Stimulated activated CD8-positive, alpha-beta memory T cell treated with anti-CD3 and anti-CD28 coated beads, Interleukin-4, amount 100 ng/mL, for 4 hours (primary cell): ENCODE measurements around the gene CKB.

Experiments
- DNase-seq, 2 donors: peaks; one replicate each; pipeline ENCODE4 v3.0.0-alpha.2; 2020; ENCODE audit warnings: low read depth in 2 of 2, low spot score in 1 of 2

The CKB gene

DNA sequence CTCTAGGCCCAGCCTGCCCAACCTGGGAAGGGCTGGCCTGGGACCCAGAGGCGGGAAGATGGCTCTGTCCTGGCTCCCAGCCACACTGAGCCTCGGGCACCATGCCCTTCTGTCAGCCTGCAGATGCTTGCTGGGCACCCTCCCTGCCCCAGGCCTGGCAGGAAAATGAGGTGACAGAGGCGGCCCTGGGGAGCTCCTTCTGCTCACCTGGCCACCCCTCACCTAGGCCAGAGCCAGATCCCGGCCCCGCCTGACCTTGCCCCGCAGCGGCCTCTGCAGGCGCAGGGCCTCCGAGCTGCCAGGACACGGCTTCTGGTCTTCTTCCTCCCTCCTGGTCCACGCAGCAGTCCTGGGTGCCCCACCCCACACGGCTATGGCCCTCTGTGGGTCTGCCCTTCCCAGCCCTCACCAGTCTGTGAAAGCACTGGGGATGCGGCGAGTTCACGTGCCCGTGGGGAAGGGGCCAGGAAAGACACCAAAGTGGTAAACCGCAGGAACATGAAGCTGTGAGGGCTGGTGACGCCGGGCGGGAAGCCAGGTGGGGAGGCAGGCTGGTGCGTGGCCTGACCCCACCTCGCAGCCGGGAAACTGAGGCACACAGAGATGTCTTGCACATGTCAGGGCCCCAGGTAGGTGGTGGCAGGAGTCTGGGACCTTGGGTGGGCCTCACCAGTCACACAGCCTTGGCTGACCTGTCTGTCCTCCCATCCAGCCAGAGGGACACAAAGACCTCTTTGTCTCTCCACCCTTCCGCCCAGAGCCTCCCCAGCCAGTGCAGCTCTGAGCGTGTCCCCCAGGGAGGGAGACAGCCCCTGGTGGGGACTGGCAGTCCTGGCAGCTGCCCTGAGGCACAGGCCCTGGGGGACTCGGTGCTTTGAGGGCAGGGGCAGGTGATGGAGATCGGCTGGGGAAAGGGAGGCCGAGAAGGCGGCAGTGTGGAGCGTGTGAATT lies 27.0 kb upstream of the CKB start:
- DNase-seq: no peak

DNA sequence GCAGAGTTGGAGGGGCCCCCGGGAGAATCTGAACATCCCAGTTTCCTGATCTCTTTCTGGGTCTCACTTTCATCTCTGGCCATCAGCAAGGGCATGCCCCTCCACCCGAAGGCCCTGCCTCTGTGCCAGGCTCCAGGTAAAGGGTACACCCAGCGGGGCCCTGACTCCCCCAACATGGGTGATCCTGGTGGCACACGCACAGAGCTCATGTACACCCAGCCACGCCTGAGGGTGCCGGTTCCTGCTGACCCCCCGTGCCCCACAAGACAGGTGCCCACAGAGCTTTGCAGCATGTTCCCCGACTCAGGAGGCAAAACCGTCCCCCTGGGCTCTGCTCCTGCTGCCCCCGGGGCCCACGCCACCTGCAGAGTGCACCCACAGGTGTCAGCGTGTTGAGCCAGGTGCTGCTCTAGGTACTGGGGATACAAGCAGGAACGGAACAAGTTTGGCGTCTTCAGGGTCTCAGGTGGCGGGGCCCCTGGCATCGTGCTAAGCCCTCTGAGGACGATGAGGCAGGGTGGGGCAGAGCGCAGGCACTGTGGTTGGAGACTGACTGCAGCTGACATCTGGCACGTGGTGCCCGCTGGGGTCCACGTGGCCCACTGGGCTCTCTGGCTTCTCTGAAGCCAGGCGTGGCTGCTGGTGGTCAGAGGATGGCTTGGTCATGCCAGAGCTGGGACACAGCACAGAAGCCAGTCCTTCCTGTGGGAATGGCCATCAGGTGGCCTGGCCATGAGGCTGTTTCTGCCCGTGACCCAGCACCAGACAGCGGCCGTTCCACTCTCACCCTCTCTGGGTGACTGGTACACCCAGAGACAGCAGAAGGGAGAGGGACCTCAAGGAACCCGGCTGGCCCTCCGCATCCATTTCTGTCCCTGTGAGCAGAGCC lies 26.1 kb upstream of the CKB start:
- DNase-seq: no peak

DNA sequence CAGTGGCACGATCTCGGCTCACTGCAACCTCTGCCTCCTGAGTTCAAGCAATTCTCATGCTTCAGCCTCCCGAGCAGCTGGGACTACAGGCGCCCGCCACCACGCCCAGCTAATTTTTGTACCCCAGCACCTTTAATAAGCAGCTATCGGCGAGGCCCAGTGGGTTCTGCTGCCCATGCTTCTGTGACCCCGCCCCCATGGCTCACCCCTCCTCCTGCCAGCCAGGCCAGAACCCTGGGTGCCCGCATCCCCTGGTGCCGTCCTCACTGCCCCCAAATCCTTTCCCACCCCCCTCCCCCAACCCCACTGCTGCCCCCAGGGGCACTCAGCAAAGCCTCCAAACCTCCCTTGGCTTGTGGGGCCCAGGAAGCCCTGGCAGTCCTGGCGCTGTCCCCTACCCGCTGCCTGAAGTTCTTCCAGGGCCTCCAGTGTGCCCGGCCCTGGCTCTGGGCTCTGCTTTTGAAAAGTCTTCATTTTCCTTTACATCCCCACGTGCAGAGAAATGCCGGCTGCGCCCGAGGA lies 25.4 kb upstream of the CKB start:
- no peak for DNase-seq

DNA sequence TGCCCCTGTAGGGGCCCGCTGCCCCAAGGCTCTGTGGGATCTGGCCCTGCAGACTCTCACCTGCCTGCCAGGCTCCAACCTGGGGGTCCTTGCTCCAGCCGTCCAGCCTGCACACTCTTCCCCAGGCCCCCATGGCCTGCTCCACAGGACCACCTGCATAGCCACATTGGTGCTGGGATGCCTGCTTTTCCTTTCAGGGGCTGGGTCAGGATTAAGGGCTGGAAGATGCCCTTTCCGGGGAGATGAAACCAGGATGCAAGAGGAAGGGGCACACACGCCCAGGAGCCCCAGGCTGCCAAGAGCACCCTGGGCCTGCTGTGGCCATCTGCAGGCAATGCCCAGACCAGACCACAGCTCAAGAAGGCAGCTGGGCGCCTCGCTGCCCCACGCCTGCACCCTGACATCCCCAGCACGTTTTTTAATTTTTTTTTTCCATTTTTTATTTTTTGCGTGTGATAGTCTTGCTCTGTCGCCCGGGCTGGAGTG lies 24.9 kb upstream of the CKB start:
- DNase-seq: no peak

DNA sequence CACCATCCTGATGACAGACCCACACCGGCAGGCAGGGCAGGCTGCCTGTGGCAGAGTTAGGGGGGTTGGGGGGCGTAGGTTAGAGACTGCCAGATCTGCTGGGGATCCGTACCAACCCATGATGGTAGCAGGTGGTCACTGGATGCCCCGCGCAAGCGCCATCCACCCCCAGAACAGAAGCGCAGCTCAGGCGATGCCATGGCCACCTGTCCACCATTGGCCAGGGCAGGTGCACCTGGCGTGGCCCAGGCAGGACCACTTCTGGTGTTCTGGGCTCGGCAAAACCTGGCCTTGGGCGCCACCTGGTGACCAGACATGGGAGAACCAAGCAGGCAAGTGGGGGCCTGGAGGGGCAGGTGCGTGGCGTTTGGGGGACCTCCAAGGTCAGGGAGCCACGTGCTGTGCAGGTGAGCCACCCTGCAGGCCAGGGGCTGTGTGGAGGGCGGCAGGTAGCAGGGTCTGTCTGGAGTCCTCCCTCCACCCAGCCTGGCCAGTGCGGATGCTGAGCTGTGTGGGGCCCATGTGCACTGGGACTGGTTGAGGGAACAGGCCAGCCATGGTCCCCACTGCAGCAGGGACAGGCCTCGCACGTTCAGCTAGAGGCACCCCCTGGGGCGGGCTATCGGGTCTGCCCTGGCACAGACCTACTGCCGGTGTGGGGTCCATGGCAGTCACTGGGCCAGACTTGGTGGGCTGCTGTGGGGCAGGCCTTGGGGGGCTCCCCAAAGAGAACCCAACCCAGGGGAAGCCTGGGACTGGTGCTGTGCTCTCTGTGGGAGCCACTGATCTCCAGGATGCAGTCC lies 24.2 kb upstream of the CKB start:
- DNase-seq: peak; percentile 40 to 59

DNA sequence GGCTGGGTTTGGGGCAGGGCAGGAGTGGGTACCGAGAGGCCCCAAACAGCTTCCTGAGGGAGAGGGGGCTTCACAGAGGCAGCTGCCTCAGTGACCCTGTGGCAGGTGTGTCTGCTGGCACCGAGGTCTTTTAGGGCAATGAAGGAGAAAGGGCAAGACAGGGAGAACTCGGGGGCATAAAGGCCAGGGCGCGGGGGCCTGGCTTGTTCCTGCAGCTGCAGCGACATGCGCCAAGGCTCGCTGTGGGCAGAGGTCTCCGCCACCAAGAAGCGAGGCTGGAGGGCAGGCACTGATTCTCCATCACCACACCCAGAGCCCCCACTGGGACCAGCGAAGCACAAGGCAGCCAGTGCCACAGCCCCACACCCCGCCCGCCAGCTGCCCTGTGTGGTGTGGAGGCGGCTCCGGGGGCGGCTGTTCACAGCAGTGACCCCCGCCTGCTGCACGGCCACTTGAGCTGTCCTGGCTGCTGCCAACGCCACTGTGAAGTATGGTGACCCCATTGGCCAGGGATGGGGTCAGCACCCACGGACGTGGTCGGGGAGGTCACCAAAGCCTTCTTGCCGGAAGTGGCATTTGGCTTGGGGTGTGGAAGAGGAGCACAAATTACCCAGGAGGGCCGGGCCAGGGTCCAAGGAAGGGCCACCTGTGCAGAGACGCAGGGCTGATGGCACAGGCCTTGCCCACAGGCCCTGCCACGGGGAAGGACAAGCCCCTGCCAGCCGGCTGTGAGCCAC lies 23.5 kb upstream of the CKB start:
- DNase-seq: no peak

DNA sequence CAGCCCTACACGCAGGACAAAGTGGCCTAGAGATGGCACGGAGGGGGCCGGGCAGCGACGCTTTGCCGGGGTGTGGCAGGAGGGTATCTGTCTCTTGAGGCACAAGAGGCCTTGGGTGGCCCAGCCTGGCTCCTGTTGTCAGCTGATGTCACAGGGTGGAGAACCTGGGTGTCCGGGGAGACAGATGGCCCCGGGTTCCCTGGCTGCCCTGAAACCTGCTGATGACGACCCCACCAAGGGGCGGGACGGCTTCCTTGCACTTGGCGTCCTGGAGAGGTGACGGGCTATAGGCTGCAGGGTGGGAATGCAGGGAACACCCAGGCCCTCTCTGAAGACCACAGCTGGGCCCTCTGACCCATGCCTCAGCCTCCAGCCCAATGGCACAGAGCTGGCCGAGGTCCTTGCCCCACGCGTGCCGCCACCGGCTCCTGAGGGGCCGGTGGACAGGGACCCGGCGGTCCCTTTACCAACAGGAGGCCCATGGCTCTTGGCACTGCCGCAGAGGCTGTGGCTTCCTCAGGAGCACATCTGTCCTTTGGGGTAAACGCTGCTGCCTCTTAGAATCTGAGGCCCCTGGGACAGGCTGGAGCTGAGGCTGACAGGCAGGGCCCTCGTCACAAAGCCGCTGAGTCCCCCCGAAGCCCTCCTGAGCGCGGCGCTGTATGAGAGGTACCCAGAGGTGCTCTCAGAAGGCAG lies 22.7 kb upstream of the CKB start:
- DNase-seq: no peak

DNA sequence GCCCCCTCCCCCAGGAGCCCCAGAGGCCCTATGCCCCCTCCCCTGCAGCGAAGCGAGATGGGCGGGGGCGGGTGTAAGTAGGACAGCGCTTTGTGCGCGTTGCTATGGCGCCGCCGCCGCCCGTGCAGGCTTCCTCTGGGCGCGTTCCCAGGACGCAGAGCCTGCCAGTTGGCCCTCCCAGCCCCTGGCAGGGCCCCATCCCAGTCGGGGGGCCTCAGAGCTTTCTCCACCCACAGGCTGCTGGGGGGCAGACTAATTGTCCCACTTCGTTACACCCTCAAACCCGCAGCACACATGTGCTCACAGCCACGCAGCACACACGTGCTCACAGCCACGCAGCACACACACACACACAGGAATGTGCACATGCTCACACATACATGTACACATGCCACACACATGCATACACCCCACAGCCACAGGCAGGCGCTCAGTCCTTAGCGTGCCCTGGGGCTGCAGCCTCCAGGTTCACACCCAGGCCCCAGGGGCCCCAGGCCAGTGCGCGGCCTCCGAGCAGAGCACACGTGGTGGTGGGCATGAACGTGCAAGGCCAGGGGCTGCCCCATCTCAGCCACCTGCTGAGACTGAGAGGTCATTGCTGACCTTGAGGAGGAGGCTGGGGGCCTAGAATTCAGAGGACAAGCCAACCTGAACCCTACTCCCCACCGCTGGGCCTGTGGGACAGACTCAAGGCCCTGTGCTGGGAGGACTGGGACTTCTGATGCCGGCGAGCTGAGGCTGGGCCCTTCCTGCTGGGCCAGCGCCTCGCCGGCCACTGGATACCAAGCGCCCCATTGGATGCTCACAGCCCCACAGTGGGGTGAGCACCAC lies 22.0 kb upstream of the CKB start:
- DNase-seq: no peak

DNA sequence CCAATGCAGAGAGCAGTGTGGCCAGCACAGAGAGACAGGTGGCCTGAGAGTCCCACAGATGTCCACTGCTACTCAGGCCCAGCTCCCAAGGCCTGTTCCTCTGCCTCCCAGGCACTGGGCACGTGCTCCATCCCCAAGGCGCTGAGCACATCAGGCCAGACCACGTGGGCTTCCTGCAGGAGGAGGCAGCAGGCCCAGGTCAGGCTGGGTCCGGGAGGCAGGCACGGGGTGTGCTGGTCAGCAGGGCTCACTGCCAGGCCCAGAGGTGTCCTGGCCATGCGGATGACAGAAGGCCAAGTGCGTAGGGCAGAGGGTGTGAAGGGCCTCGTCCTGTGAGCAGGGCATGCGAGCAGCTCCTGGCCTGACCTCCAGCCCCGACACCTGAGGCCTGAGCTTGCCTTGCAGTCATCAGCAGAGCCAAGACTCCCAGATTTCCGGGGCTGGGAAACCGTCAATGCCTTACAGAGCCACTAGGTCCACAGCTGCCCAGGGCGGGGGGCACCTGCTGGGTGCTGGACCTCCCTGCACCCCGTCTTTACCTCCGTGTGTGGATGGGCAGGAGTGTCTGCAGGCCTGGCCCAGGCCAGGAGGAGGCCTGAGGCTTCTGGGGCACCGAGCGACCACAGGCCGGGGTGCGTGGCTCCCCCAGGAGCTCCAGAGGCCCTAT lies 21.2 kb upstream of the CKB start:
- no peak for DNase-seq

DNA sequence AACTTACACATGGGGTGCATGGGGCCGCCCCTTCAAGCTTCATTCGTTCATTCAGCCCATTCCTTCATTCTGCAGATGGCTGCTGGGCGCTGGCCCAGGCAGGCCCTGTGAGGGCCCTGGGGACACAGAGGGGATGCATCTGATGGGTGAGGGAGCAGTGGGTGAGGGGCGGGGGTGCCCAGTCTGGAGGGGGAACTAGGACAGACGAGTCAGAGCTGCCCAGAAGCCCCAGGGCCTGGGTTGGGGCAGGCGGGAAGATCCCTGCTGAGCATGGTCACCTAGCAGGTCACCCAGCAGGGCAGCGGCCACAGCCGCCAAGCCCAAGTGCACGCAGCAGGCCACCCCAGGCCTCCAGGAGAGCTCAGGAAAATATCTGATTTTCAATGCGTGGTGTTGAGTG lies 20.5 kb upstream of the CKB start:
- no peak for DNase-seq

DNA sequence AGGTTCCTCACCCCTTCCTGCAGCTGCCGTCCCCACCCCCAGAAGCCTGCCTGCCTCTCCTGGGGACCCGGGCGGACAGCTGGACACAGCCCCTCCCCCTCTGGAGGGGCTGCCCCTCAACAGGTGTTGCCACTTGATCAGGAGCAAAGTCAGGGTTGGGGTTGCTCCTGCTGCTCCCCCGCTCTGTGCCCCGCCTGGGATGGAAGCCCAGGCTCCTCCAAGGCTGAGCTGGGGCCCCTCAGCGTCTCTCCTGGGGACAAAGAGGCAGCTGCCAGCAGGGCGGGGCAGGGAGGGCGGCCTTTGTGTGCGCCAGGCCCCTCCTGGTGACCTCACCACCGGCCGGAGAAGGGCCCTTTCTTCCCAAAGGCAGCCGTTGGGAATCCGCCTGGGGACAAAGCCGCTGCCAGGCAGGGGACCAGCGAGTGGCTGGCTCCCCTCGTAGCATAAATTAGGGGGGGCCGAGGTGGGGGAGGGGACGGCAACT lies 20.0 kb upstream of the CKB start:
- no peak for DNase-seq

DNA sequence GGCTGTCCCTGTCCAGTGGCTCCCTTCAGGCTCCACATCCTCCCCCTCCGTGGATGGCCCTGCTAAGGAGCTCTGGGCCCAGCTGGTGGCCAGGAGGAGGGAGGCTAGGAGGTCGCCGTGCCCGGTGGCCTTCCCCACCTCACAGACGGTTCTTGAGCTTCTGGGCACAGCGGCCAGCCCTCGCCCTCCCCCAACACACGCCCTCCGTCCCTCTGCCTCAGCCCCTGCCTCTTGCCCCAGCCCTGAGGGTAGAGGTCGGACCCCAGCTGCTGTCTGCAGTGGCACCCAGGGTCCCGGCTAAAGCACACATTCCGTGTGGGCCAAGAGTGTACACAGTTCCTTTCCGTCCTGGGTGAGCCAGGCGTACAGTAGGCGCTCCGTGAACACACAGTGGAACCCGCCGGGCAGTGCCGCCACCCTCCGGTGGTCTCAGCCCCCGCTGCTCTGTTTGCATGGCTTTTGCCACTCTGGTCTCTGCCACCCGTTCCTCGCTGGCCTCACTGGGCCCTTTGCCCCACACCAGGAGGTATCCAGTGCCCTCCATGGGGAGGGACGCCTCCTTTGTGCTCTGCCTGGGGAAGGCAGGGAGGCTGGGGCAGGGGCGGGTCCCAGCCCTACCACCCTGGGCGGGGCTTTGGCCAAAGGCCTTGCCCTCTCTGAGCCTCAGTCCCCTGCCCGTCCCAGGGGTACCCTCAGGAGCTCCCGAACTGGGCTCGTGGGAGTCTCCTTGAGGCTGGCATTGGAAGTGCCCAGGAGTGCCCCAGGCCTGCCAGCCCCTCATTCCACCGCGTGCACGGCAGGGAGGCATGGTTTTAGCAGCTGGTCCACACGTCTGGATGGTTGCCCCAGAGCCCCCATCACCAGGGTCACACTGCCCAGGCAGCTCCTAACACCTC lies 19.3 kb upstream of the CKB start:
- no peak for DNase-seq

DNA sequence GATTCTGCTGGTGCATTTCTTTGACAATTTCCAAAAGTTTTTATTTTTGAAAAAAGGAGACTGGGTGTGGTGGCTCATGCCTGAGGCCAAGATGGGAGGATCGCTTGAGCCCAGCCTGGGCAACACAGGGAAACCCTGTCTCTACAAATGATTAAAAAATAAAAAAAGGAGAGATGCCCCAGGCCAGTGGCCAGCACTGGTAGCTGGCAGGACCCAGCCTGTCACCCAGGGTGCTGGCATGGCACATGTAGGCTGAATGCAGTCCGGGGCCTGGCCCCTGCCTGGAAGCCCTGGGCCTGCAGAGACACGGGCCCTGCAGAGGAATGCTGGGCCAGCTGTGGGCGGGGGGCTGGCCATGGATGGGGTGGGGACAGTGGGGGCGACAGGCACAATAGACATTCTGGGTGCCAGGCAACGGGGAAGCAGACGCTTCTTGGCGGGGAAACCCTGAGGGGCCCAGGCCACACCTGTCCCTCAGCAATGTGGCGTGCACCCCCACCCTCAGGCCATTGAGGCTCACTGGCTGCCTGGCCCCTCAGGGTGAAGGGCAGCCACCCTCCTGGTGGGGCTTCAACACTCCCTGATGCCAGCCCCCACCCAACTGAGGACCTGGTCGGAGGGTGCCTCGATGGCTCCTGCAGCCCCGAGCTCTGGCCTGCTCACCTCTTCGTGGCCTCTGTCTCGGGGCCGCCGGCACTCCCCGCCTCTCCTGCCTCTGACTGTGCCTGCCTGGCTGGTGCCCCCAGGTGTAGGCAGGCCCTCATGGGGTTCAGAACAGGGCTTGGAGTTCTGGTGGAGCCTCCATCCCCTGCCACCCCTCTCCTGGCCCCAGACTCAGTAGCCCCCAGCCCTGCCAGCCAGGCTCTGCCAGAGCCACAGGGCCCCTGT lies 18.4 kb upstream of the CKB start:
- no peak for DNase-seq

DNA sequence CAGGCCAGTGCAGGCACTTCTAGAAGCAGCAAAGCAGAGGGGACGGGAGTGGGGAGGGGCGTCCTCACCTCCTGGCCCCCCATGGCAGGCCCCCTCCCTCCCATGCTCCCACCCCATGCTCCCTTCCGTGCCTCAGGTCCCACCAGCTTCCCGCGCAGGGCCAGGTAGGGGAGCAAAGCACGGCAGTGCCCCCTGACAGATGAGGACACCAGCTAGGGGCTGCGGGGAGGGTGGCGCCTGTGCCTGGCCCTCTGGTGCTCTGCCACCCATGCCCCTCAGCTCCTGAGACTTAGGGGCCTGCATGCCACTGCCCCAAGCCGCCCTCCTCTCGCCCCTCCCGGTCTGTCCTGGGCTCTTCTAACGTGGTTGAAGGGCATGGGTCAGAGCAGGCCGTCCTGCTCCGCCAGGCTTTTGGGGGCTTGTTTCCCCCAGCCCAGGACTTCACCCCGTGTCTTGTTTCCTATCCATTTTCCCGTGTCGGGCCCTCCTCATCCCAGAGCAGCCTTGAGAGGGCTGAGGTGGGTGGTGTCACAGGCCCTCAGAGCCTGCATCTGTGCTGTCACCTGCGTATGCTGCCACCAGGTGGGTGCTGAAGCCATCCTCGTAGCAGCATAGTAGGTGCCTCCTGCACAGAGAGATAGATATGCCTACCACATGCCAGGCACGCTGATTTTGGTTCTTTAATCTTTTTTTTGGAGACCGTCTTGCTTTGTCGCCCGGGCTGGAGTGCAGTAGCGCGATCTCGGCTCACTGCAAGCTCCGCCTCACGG lies 16.6 kb upstream of the CKB start:
- no peak for DNase-seq
